ENCODE data around the gene FLT1.

Gene FLT1

DNA sequence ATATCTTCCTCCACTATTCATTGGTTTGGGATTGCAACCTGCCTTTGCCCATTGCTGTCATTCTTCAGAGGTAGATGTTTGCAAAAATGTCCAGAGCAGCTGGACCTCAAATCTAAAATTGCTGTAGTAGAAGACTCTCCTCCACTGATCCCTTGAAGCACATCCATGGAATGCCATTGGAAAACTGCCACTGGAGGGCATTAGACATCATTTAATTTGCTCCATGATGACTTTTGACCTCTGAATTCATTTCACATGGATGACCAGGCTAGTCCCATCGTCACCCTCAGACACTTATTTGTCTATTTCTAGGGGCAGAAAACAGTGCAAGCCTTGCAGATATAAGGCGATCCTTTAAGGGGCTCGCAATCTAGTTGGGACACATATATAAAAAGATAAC, 33.9 kb upstream of the FLT1 start:
- H3K9me3 ChIP-seq (ENCODE audit: control insufficient read depth, low read length): no peaks in the 10 kb centered on the region
- no peak overlapping the region for H3K27ac ChIP-seq (ENCODE audit: low read depth, low read length, severe bottlenecking)
- no peak overlapping the region for H3K4me3 ChIP-seq (ENCODE audit: extremely low read depth, insufficient read depth, low read length, poor library complexity, severe bottlenecking)
- 83 to 92% methylated on average over 1 of the region's 3 CpGs for WGBS, 2 experiments (ENCODE audit: insufficient coverage in 2 of 2)
- H3K4me1 ChIP-seq (ENCODE audit: control insufficient read depth, insufficient read depth, low read length, poor library complexity, severe bottlenecking): no peaks in the 10 kb centered on the region
- H3K36me3 ChIP-seq (ENCODE audit: control insufficient read depth, insufficient read depth, low read length): no peaks in the 10 kb centered on the region

DNA sequence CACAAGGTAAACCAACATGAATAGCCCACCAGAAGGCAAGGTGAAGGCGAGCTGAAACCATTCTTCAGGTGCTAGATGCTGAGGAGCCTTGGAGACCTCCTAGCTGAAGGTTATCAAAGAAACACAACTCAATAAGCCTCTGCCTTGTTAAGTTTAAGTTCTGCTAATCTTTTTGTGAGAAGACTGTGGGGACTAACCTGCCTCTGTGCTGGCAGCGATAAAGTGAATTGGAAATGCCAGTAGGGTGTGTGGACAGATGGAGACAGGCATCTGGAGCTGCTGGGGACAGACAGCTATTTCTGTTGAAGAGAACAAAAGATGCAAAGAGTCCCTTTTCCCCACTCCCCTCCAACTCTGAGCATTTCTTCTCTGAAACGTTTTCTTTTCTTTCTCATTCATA, 33.5 kb upstream of the FLT1 start:
- no peaks in the 10 kb centered on the region for H3K36me3 ChIP-seq (ENCODE audit: control insufficient read depth, insufficient read depth, low read length)
- WGBS, 2 experiments (ENCODE audit: insufficient coverage in 2 of 2): 90% methylated on average over 2 of the region's 3 CpGs; no CpG with 5 or more reads in 1 of the 2 experiments
- H3K9me3 ChIP-seq (ENCODE audit: control insufficient read depth, low read length): no peaks in the 10 kb centered on the region
- H3K4me1 ChIP-seq (ENCODE audit: control insufficient read depth, insufficient read depth, low read length, poor library complexity, severe bottlenecking): no peaks in the 10 kb centered on the region
- H3K27ac ChIP-seq (ENCODE audit: low read depth, low read length, severe bottlenecking): no peak overlapping the region
- no peak overlapping the region for H3K4me3 ChIP-seq (ENCODE audit: extremely low read depth, insufficient read depth, low read length, poor library complexity, severe bottlenecking)

DNA sequence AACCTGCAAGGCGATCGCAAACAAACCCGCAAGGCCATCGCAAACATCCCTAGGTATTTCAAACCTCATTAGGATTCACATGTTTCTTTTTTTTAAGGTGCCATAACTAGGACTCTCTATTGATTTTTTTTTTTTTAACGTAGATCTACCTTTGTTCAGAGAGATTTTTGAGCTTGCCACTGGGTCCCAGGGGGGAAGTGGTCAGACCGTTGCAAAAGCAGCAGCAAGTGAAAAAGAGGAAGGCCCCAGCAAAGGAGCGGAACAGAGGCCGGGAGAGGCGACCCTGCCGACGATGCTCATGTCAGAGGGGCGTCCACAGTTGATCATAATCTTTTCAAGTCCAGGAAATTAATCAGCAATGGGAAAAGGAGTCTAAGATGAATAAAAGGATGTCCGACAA, 32.7 kb upstream of the FLT1 start:
- Histone ChIP-seq H3K36me3 (ENCODE audit: control insufficient read depth, insufficient read depth, low read length) (no peaks in the 10 kb centered on the region), H3K27ac (ENCODE audit: low read depth, low read length, severe bottlenecking) (no peak overlapping the region)
- 82 to 94% methylated on average over 10 to 12 of the region's 13 CpGs for WGBS, 2 experiments (ENCODE audit: insufficient coverage in 2 of 2)

DNA sequence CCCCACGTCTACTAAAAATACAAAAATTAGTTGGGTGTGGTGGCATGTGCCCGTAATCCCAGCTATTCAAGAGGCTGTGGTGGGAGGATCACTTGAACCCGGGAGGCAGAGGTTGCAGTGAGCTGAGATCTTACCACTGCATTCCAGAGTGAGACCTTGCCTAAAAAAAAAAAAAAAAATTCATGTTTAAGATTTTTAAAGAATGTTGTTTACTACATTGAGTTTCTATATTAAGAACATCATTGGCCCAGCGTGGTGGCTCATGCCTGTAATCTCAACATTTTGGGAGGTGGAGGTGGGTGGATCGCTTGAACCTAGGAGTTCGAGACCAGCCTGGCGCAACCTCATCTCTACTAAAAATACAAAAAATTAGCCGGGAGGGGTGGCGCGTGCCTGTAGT, 31.9 kb upstream of the FLT1 start:
- no peak overlapping the region for H3K4me3 ChIP-seq (ENCODE audit: extremely low read depth, insufficient read depth, low read length, poor library complexity, severe bottlenecking)
- 65 to 69% methylated on average over 5 to 6 of the region's 10 CpGs for WGBS, 2 experiments (ENCODE audit: insufficient coverage in 2 of 2)
- H3K9me3 ChIP-seq (ENCODE audit: control insufficient read depth, low read length): no peaks in the 10 kb centered on the region
- no peak overlapping the region for H3K27ac ChIP-seq (ENCODE audit: low read depth, low read length, severe bottlenecking)
- H3K4me1 ChIP-seq (ENCODE audit: control insufficient read depth, insufficient read depth, low read length, poor library complexity, severe bottlenecking): no peaks in the 10 kb centered on the region
- no peaks in the 10 kb centered on the region for H3K36me3 ChIP-seq (ENCODE audit: control insufficient read depth, insufficient read depth, low read length)

More for the DNA sequence above, 32.7 kb upstream of the FLT1 start:
- Histone ChIP-seq H3K4me1 (ENCODE audit: control insufficient read depth, insufficient read depth, low read length, poor library complexity, severe bottlenecking) (no peaks in the 10 kb centered on the region), H3K4me3 (ENCODE audit: extremely low read depth, insufficient read depth, low read length, poor library complexity, severe bottlenecking) (no peak overlapping the region), H3K9me3 (ENCODE audit: control insufficient read depth, low read length) (no peaks in the 10 kb centered on the region)

DNA sequence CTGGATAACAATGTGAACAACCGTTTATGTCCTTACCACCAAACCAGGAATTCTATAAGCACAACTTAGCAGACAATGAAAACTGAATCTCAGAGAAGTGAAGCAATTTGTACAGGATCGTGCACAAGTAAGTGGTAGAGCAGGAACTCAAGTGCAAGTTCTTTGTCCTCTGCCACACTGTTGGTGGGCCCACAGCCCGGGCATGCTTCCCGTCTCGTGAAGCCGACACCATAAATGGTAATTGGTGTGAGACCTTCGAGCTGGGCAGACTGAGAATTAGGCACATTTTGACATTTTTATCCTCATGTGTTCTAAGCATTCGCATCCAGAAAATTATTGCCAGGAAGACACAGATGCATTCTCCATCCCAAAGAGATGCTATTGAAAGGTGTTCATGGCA, 27.9 kb upstream of the FLT1 start:
- H3K36me3 ChIP-seq (ENCODE audit: control insufficient read depth, insufficient read depth, low read length): no peaks in the 10 kb centered on the region
- H3K4me3 ChIP-seq (ENCODE audit: extremely low read depth, insufficient read depth, low read length, poor library complexity, severe bottlenecking): no peak overlapping the region
- H3K4me1 ChIP-seq (ENCODE audit: control insufficient read depth, insufficient read depth, low read length, poor library complexity, severe bottlenecking): no peaks in the 10 kb centered on the region
- H3K9me3 ChIP-seq (ENCODE audit: control insufficient read depth, low read length): no peaks in the 10 kb centered on the region
- H3K27ac ChIP-seq (ENCODE audit: low read depth, low read length, severe bottlenecking): no peak overlapping the region
- 91 to 93% methylated on average over 6 of the region's 8 CpGs for WGBS, 2 experiments (ENCODE audit: insufficient coverage in 2 of 2)

DNA sequence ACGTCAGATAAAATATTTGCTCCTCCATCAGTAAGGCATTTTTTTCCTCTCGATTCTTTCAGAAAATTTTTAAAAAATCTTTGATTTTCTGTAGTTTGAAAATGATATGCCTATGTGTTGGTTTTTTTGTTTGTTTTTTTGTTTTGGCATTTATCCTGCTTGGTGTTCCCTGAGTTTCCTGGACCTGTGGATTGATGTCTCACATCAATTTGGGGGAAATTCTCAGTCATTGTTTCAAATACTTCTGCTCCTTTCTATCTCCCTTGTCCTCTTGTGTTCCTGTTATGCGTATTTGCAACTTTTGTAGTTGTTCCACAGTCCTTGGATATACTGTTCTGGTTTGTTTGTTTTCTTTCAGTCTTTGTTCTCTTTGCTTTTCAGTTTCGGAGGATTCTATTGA, 18.8 kb upstream of the FLT1 start:
- Histone ChIP-seq H3K4me3 (ENCODE audit: extremely low read depth, insufficient read depth, low read length, poor library complexity, severe bottlenecking) (no peak overlapping the region), H3K4me1 (ENCODE audit: control insufficient read depth, insufficient read depth, low read length, poor library complexity, severe bottlenecking) (no peaks in the 10 kb centered on the region), H3K9me3 (ENCODE audit: control insufficient read depth, low read length) (peaks cover 6% of the 10 kb centered on the region), H3K27ac (ENCODE audit: low read depth, low read length, severe bottlenecking) (no peak overlapping the region), H3K36me3 (ENCODE audit: control insufficient read depth, insufficient read depth, low read length) (no peaks in the 10 kb centered on the region)
- 93 to 100% methylated on average over 1 to 4 of the region's 4 CpGs for WGBS, 2 experiments (ENCODE audit: insufficient coverage in 2 of 2)

DNA sequence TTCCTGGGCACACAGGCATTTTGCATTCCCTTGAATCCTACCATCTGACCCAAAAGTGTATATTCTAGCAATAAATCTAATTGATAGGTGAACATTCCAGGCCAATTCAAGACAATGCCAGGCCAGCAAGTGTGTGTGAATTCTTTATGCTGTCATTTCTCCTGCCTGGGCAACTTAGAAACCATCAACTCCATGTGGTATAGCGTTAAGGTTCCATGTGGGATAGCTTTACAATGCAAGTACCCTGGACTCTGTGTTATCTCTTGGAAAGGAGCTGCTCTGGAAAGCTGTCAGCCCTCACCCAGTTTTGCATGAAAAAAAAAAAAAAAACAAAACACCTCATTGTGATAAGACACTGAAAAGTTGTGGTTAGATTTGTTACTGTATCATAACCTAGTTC, 15.6 kb upstream of the FLT1 start:
- H3K4me1 ChIP-seq (ENCODE audit: control insufficient read depth, insufficient read depth, low read length, poor library complexity, severe bottlenecking): peaks cover 1% of the 10 kb centered on the region
- H3K36me3 ChIP-seq (ENCODE audit: control insufficient read depth, insufficient read depth, low read length): no peaks in the 10 kb centered on the region
- H3K27ac ChIP-seq (ENCODE audit: low read depth, low read length, severe bottlenecking): no peak overlapping the region
- no peak overlapping the region for H3K4me3 ChIP-seq (ENCODE audit: extremely low read depth, insufficient read depth, low read length, poor library complexity, severe bottlenecking)
- WGBS, 2 experiments (ENCODE audit: insufficient coverage in 2 of 2): 67% methylated on average over 1 of the region's 1 CpG; no CpG with 5 or more reads in 1 of the 2 experiments
- H3K9me3 ChIP-seq (ENCODE audit: control insufficient read depth, low read length): peaks cover 6% of the 10 kb centered on the region

DNA sequence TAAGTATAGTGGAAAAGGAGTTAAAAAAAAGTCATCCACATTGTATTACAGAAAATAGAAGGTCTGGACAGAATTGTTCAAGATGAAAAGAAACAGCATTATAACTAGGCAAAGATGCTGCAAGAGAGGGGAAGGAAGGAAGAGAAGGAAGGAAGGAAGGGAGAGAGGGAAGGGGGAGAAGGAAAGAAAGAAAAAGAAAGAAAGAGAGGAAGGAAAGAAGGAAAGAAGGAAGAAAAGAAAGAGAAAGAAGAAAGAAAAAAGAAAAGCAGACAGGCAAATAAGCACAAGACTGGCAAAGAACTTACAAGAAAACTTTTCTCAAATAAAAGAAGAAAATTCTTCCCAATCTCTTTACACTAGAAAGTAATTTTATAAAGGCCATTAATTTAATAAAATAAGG, 15.1 kb upstream of the FLT1 start:
- Histone ChIP-seq H3K4me1 (ENCODE audit: control insufficient read depth, insufficient read depth, low read length, poor library complexity, severe bottlenecking) (peaks cover 4% of the 10 kb centered on the region), H3K27ac (ENCODE audit: low read depth, low read length, severe bottlenecking) (no peak overlapping the region), H3K9me3 (ENCODE audit: control insufficient read depth, low read length) (peaks cover 6% of the 10 kb centered on the region), H3K36me3 (ENCODE audit: control insufficient read depth, insufficient read depth, low read length) (no peaks in the 10 kb centered on the region), H3K4me3 (ENCODE audit: extremely low read depth, insufficient read depth, low read length, poor library complexity, severe bottlenecking) (no peak overlapping the region)

DNA sequence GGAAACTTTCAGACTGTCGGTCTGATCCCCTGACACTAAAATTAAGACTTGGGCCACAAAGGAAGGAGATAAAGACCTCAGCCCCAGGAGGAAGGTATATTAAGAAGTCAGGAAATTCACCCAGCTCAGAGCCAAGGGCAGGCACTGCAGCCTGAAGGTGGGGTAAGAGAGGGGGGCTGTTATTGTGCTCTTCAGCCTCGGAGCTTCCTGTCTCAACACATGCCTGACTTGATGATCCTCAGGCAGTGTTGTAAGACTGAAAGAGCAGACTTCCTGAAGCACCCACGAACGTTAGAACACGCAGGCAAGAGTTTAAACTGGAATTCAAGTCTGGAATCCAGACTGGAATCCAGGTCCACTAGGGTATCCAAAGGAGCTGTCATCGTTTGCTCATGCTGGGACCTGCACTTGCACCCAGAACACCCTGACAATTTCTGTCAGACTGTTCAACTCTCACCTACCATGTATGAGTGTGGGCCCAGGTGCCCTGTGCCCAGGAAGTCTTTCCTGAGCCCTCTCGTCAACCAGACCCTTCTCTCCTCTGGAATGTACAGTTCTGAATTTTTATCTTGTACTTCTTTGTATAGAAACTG, 10.7 kb upstream of the FLT1 start:
- Histone ChIP-seq H3K4me1 (ENCODE audit: control insufficient read depth, insufficient read depth, low read length, poor library complexity, severe bottlenecking) (peaks cover 26% of the 10 kb centered on the region), H3K36me3 (ENCODE audit: control insufficient read depth, insufficient read depth, low read length) (no peaks in the 10 kb centered on the region), H3K4me3 (ENCODE audit: extremely low read depth, insufficient read depth, low read length, poor library complexity, severe bottlenecking) (no peak overlapping the region), H3K27ac (ENCODE audit: low read depth, low read length, severe bottlenecking) (no peak overlapping the region), H3K9me3 (ENCODE audit: control insufficient read depth, low read length) (no peaks in the 10 kb centered on the region)
- WGBS, 2 experiments (ENCODE audit: insufficient coverage in 2 of 2): 72 to 82% methylated on average over 5 of the region's 7 CpGs

DNA sequence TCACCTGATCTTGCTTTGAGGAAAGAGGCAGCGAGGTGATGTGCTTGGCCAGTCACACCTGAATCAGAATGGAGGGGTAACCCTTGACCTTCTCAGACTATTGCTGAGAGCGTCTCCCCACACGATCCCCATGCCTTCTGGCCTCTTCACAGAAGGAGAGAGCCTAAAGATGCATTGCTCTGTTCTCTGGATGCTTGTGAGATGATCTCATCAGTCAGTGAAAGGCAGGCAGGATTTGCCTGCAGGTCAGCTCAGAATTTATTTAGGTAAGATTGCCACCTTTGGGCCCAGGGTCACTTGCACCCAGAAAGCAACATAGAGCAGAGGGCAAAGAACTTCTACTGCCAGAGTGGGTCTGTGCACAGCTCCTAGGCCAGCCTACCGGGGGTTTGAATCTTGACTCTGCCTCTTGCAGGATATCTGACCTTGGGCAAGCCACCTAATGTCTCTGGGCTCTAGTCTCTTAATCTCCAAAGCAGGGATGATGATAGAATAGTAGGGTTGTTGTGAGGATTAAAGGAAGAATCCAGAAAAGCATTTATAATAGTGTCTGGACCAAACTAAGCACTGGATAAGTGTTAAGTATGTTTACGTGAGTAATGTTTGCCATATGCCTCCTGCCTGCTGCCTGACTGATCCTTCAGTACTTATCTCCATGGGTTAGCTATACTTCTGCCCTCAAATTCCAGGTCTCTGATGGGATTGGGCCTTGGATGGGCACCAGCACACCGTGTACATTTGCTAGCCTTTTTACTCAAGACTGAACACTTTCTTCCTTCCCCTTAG, 8.4 kb upstream of the FLT1 start:
- H3K36me3 ChIP-seq (ENCODE audit: control insufficient read depth, insufficient read depth, low read length): no peaks in the 10 kb centered on the region
- no peak overlapping the region for H3K4me3 ChIP-seq (ENCODE audit: extremely low read depth, insufficient read depth, low read length, poor library complexity, severe bottlenecking)
- 60 to 77% methylated on average over 3 to 4 of the region's 6 CpGs for WGBS, 2 experiments (ENCODE audit: insufficient coverage in 2 of 2)
- H3K27ac ChIP-seq (ENCODE audit: low read depth, low read length, severe bottlenecking): no peak overlapping the region
- no peaks in the 10 kb centered on the region for H3K9me3 ChIP-seq (ENCODE audit: control insufficient read depth, low read length)
- peaks cover 46% of the 10 kb centered on the region for H3K4me1 ChIP-seq (ENCODE audit: control insufficient read depth, insufficient read depth, low read length, poor library complexity, severe bottlenecking)

DNA sequence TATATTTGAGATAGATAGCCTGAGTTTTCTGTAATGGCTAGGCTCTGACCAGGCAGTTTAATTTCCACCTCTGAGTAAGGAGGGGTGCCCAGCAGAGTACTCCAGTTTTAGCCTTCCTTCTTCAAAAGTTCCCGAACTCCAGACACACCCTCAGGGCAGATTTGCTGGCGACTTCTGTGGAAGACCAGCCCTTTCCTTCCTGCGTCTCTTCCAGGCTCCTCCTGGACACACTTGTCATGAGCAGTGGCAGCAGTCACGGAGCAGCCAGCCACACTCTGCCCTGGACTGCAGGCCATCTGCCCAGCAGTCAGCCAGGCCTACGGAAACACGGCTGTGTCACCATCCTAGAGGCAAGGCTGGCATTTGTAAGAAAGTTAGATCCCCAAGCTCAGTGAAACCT, 6.6 kb upstream of the FLT1 start:
- Histone ChIP-seq H3K36me3 (ENCODE audit: control insufficient read depth, insufficient read depth, low read length) (no peaks in the 10 kb centered on the region), H3K4me1 (ENCODE audit: control insufficient read depth, insufficient read depth, low read length, poor library complexity, severe bottlenecking) (peaks cover 56% of the 10 kb centered on the region), H3K9me3 (ENCODE audit: control insufficient read depth, low read length) (no peaks in the 10 kb centered on the region), H3K27ac (ENCODE audit: low read depth, low read length, severe bottlenecking) (no peak overlapping the region), H3K4me3 (ENCODE audit: extremely low read depth, insufficient read depth, low read length, poor library complexity, severe bottlenecking) (no peak overlapping the region)
- 77 to 92% methylated on average over 4 to 6 of the region's 6 CpGs for WGBS, 2 experiments (ENCODE audit: insufficient coverage in 2 of 2)

All from mesodermal cell (in vitro differentiated cells).